Measurements from ENCODE around the gene MRPS14.

DNA sequence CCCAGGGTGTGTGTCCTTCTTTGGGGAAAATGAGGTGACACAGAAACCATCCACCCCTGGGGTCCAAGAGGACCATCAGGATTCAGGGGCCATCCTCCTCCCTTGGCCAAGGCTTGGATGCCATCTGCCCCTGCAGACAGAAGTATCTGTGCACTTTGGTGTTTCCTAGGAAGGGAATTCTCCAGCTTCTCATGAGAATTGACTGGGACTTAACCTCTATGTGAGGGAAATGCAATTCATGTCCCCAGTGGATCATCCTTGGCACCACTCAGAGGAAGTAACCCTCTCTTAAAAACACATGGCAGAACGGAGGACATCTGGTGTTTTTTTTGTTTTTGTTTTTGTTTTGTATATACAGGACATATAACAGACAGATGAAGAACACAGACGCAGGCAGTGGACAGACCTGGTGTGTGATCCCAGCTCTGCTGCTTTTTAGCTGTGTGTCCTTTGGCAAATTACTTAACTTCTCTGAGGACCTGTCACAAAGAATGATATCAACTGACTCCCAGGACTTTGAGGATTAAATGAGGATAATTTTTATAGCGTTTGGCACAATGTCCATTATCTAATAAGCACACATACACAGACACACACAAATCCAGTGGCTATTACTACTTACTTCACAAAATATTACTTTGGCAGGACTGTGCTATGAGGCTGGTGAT, 48.2 kb upstream of the MRPS14 start:
- TF ChIP-seq, protein P1, sequence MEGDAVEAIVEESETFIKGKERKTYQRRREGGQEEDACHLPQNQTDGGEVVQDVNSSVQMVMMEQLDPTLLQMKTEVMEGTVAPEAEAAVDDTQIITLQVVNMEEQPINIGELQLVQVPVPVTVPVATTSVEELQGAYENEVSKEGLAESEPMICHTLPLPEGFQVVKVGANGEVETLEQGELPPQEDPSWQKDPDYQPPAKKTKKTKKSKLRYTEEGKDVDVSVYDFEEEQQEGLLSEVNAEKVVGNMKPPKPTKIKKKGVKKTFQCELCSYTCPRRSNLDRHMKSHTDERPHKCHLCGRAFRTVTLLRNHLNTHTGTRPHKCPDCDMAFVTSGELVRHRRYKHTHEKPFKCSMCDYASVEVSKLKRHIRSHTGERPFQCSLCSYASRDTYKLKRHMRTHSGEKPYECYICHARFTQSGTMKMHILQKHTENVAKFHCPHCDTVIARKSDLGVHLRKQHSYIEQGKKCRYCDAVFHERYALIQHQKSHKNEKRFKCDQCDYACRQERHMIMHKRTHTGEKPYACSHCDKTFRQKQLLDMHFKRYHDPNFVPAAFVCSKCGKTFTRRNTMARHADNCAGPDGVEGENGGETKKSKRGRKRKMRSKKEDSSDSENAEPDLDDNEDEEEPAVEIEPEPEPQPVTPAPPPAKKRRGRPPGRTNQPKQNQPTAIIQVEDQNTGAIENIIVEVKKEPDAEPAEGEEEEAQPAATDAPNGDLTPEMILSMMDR (IDR thresholded peaks at IDR 0.05), result no peak
- TF ChIP-seq POLR2A (IDR thresholded peaks at IDR 0.05) (no peak), POLR2AphosphoS5 (IDR thresholded peaks at IDR 0.05; ENCODE audit: insufficient read depth in 1 of 2, low read depth in 1 of 2) (no peak)
